Stimulated activated CD8-positive, alpha-beta memory T cell treated with anti-CD3 and anti-CD28 coated beads, Interleukin-2, amount 100 ng/mL, for 1 hour (primary cell): Measurements from ENCODE around the gene HSP90AB1.

Source experiments
- DNase-seq, 2 donors: peaks; one replicate each; pipeline ENCODE4 v3.0.0-alpha.2; 2020; ENCODE audit warnings: low read depth in 2 of 2

Gene HSP90AB1

DNA sequence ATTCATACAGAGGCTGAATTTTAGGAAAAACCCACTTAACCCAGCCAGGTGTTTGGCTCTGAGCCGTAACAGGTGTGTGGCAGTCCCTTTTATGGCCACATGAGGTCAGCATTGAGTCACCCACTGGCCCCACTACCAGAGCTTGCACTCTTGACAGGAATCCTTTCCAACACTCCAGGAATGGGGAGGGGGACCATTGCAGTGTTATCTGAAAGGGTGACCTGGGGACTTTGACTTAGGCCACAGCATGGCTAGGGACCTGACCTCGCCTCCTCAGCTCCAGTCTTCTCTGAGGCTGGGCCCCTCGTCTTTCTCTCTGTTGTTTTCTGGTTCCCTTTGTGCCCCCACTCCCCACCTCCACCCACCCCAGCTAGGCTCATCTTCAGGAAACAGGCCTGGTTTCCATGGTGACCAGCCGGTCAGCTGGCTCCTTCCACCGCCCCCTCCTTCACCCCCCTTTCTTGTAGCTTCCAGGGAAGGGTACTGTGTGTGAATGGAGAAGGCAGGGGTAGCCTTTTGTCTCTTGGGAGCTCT is 21.3 kb downstream of the HSP90AB1 start:
- DNase-seq, result no peak

DNA sequence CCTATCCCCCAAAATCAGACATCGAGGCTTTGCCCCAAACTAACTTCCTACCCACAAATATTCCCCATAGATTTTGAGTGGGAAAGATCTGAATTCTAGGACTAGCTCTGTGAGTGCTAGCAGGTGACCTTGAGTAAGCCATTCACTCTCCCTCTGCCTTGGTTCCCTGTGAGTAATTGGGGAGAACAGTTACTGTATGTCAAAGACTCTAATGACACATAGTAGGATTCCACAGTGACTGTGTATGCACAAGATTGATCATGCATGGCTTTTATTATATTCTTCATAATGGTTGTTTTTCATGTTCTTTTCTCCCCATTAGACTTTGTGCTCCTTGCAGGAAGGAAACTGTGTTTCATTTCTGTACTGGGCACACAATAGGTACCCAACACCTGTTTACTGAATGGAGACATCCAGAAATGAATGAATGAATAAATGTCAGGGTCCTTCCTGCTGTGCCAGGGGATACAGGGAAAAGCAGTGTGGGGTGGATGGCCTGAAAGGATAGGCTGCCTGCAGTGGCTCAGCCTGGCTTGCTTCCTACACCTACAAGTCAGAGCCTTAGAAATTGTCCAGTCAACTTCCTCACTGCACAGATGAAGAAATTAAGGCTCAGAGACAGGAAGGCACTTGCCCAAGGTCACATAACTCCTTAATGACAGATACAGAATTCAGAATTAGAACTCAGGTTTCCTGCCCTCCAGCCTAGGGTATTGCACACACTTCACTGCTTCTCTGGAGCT is 22.4 kb downstream of the HSP90AB1 start:
- DNase-seq, result no peak

DNA sequence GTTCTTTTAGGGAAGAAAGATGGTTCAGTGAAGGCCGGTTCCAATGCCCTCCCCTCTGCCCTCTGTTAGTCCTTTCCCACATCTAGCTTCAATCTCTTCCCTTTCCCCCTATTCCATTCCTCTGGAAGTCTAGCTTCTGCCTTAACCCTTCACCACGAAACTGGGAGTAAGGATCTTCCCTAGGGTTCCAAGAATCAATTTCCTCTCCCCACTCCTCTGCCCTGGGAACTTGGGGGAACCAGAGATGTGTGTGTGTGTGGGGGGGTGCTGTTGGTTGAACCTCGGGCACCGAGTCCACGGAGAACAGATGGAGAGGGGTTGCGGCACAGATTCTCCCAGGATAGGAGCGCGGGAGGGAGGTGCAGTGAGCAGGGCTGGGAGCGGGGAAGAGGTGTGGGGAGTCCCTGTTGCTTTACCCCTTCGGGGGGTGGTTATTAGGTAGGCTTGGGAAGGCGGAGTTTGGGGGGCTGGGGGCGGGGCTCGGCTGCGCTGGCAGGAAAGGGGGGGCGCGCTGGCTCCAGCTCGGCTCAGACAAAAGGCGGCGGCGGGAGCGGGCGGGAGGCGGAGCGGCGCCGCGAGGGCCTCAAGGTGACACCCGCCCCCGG is 23.1 kb downstream of the HSP90AB1 start, which contains the start of gene TMEM151B:
TMEM151B (plus strand) TSS at position 530 of the 605 bp plus-strand sequence. CDS start 293 bp downstream, outside the sequence.
- DNase-seq, result no peak

DNA sequence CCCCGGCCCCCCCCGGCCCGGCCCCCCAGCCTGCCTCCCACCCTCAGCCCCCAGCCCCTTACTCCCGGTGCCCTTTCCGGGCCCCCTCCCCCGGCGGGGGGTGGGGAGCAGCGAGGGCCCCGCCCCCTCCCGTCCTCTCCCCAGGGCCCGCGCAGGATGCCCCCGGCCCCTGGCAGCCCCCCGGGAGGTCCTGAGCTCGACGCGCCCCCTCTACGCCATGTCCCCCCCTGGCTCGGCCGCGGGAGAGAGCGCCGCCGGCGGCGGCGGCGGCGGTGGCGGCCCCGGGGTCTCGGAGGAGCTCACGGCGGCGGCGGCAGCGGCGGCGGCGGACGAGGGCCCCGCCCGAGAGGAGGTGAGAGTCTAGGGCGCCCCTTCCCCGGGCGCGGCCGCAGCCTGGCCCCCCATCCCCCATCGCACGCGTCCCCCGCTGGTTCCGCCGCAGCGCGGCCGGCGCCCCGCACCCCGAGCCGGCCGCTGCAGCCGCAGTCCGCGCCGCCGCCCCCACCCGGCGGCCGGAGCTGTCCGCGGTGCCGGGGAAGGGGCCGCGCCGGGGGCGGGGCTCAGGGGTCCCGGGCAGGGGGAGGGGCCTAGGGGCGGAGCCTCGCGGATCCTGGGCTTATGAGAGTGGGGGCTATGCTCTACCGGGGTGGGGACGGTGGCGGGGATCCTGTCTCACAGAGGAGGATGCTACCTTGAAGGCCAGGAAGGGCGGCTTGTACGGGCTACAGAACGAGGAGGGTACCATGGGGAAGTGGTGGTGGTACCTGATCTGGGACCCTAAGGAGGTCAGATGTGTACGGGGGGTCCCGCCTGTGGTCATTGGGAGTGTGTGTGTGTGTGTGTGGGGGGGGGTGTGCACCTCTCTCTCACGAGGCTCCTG is 23.9 kb downstream of the HSP90AB1 start:
- no peak for DNase-seq

DNA sequence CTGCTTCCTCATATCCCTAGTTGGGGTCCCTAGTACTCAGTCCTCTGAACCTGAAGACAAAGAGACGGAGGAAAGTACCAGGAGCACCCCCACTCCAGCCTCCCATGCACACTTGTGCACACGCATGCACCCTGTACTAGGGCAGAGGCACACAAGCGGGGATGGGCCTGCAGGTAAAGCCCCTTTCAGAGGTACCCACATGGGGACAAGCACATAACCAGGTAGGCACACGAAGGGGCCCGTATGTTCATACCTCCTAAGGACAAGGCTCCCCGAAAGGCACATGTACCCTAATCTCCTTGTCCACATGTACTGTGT is 24.5 kb downstream of the HSP90AB1 start:
- no peak for DNase-seq

DNA sequence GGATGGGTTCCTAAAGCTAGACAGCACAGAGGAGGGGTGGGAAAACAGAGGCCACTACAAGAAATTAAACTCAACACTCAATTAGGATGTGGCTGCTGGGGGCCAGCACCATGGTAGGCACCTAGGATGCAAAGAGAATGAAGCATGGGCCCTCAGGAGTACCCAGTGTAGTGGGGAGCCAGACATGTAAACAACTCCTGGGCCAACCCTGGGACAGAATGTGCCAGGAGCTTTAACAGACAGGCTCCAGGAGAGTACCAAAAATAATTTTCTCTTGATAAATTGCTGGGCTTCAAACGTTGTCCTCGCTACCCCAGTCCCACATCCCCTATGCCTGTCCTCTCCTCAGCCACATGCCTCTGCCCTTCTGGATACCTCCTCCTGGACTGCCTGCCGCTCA is 25.0 kb downstream of the HSP90AB1 start:
- no peak for DNase-seq

DNA sequence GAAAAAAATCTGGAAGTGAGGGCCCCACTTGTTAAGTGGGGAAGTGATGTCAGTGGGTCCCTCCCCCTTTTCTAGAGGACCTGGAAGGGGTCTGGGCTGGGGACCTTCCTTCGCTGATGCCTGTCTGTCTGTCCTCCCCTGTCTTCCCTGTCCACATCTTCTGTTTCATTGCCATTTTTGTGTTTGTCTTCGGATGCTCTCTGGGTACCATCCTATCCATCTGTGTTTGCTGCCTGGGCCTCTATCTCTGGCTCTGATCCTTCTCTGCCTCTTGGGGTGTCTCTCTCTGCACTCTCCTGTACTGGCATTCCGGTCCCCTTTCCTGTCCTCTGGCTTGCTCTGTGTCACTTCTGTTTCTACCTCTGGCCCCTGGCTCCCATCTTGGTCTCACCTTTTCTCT is 25.6 kb downstream of the HSP90AB1 start:
- DNase-seq, result no peak

DNA sequence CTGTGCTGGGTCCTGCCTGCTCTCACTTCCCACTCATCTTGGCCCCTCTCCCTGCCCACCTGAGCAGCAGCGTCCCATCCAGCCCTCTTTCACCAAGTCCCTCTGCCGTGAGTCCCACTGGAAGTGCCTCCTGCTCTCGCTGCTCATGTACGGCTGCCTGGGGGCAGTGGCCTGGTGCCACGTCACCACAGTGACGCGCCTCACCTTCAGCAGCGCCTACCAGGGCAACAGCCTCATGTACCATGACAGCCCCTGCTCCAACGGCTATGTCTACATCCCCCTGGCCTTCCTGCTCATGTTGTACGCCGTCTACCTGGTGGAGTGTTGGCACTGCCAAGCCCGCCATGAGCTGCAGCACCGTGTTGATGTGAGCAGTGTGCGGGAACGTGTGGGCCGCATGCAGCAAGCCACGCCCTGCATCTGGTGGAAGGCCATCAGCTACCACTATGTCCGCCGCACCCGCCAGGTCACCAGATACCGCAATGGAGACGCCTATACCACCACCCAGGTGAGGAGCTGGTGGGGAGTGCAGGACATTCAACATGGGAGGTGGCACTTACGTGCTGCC is 26.2 kb downstream of the HSP90AB1 start:
- no peak for DNase-seq

DNA sequence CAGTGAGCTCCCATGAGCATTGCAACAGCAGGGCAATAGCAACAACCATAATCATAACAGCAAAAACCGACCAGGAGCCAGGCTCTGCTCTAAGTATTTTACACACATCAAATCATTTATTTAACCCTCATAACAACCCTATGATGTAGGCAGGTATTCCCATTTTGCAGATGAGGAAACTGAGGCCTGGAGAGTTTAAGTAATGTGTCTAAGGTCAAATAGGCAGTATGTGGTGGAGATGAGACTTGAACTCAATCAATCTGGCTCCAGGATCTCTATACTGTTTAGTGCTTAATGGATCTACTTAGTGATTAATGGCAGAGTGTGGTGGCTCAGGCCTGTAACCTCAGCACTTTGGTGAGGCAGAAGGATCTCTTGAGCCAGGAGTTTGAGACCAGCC is 26.7 kb downstream of the HSP90AB1 start:
- DNase-seq, result no peak

DNA sequence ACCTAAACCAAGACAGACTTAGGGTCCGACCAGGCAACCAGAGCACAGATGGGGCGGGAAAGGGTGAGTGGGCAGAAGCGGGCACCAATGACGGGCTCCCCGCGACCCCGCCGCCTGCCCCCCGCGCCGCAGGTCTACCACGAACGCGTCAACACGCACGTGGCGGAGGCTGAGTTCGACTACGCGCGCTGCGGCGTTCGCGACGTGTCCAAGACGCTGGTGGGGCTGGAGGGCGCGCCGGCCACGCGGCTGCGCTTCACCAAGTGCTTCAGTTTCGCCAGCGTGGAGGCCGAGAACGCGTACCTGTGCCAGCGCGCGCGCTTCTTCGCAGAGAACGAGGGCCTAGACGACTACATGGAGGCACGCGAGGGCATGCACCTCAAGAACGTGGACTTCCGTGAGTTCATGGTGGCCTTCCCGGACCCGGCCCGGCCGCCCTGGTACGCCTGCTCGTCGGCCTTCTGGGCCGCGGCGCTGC is 28.4 kb downstream of the HSP90AB1 start:
- no peak for DNase-seq

DNA sequence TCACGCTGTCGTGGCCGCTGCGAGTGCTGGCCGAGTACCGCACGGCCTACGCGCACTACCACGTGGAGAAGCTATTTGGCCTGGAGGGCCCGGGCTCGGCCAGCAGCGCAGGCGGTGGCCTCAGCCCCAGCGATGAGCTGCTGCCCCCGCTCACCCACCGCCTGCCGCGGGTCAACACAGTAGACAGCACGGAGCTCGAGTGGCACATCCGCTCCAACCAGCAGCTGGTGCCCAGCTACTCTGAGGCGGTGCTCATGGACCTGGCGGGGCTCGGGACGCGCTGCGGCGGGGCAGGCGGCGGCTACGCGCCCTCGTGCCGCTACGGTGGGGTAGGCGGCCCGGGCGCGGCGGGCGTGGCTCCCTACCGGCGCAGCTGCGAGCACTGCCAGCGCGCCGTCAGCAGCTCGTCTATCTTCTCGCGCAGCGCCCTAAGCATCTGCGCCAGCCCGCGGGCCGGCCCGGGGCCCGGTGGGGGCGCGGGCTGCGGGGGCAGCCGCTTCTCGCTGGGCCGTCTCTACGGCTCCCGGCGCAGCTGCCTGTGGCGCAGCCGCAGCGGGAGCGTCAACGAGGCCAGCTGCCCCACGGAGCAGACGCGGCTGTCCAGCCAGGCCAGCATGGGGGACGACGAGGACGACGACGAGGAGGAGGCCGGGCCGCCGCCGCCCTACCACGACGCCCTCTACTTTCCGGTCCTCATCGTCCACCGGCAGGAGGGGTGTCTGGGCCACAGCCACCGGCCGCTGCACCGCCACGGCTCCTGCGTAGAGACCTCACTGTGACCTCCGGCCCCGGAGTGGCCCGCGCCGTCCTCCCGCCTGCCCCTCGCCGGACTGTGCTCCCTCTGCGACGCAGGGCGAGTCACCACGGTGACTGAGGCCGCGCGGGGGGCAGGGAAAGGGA is 29.1 kb downstream of the HSP90AB1 start:
- DNase-seq, result no peak

DNA sequence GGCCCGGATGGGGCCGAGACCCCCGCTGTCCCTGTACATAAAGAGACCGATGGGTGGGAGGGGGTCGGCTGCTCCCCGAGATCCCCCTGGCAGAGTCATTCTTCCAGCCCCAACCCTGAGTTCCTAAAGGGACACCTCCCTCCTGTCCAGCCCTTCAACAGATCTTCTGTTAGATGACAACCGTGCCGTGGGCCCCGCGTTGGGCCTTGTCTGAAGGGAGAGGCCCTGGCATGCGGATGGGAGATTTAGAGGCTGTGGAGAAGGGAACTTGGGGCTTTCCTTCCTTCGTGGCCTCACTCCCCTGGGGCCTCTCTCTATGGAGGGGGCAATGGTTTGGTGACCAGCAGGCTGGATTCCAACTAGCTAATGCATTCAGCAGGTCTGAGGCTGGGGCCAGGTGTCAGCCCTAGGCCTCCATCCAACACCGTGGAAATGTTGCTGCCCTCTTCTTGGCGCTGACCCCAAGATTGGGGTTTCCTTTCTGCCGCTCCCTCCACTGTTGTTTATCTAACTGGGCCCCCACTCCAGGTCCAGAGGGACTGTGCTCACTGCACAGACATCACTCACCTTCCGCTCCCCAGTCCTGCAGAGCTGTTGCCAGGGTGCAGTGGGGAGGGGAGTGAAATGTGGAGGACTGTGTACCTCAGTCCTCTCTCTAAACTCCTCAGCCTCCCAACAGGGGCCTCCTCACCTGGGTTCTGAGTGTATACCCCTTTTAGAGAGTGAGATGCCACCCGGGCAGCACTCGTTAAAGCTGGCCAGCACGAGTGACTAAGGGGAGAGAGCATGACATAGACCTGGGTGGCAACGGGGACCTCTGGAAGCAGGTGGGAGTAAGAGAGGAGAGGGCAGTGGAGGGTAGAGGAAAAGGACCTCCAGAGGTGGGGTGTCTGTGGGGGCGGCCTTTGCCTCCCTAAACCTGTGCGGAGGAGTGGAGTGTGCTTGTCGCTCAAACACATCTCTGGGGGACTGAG is 30.1 kb downstream of the HSP90AB1 start:
- DNase-seq, result no peak

DNA sequence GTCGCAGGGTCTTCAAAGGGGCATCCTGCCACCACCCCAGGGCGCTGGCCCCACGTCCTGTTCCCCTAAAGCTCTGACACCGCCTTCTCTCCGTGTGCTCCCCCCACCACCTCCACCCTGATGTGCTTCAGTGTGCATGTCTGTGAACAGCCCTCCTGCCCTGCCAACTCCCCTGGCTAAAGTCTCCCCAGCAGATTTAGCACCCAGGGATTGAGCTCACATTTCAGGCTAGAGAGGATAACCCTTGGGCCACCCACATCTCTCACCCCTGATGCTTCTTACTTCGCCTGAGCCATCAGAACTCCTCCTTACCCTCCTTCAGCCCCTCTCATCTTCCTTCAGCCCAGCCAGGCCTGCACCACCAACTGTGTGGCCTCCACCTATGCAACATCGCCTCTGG is 30.9 kb downstream of the HSP90AB1 start:
- DNase-seq, result no peak

DNA sequence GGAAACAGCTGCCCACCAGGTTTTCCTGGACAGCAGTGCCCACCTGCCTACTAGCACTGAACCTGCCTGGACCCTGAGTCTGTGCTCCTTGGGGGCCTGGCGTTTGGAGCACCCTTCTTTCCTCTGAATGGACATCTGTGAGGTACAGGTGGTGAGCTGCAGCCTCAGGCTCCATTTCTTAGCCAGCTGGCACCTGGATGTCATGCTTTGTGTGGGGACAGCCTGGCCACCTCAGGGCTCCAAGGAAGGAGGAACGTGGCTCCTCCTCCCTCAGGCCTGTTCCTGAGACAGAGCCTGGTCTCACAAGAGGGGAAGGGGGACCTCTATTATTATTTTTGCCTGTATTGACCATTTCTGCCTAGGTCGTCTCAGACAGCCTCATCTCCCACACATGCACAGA is 31.4 kb downstream of the HSP90AB1 start:
- DNase-seq, result no peak

DNA sequence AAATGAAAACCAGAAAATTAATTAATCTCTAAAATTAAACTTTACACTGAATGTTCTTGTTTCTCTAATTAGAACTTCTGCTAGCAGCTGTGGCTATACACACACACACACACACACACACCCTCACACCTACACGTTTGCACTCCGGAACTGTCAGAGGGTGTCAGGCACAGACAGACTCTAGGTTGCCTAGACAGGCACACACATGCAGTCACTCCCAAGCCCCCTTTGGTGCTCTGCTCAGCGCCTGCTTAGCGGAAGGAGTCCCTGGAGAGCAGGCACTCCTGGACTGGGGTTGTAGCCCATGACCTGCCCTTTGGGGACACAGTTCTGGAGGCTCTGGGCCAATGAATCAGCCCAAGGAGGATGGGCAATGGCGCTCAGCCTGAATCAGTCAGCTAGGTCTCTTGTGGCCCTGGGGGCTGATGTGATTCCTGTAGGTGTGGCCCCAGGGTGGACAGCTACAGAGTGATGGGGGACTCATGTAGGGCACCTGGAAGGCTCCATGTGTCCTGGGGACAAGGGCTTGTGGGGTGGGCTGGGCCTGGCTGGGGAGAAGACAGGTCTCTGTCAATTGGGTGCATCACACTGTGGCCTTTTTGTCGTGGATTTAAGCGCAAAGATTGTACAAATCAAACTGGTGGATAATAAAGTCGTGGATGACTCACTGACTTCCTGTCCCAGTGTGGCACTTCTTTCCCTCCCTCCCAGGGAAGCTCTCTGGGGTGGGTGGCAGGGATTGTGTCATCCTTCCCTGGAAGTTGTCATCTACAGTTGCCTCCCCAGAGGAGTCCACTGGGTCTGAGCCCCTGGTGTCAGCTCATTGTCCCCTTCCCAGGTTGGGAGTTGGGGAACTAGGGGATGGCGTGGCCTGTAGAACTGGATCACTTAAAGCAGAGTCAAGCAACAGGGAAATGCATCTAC is 32.1 kb downstream of the HSP90AB1 start:
- DNase-seq, result no peak

DNA sequence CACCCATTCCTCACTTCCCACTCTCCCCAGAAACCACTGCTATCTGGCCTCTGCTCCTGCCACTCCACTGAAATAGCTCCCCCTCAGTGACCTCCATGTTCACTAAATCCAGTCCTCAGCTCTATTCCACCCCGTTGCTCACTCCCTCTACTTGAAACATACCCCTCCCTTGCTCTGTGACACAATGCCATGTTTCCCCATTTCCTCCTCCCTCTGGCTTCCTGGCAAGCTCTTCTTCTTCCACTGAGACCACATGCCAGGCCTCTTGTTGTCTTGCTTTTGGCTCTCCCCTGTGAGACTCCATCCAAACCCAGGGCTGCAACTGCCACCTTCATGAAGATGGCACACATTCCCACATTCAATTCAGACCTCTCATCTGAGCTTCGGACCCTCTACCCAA is 37.2 kb downstream of the HSP90AB1 start:
- no peak for DNase-seq

DNA sequence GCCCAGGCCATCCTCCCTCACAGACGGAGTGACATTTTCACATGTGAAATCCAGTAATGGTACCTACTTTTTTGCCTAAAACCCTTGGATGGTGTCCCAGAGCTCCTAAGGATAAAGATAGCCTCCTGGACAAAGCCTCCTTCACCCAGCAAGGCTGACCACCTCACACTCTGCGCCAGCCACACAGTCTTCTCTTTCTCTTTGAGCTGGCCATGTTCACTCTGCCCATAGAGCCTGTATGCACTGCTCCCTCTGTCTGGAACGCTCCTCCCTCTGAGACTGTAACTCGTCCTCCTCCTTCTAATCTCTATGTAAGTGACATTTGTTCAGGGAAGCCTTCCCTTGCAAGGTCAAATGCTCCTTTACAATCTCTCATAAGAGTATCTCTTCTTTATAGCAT is 38.0 kb downstream of the HSP90AB1 start:
- DNase-seq, result no peak

DNA sequence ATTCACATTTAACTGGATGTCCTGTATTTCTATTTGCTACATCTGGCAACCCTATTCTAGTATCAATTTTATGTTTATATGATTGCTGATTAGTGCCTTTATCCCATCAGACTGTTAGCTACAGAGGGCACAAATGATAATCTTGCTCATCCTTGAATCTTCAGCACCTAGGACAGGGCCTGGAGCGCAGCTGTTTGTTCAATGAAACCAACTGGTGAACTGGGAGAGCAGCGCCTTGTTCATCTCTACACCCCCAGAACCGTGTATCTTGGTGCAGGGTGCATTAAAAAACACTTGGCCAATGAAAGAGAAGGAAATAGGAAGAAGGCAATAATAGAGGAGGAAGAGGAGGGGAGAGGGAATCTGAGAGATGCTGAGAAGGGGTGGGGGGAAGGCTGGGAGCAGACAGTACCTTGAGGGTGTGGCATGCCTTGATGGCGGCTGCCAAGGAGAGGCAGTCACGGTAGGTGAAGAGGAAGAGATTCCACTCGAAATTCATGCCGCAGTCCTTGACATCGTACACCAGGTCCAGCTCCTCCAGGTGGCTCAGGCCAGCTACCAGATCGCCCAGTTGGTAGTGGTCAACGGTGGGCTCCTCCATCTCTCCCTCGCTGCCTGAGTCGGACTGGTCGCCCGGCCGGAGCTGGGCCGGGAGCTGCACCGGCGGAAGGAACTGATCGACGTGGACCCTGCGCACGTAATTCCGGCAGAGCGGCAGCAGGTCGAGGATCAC is 38.8 kb downstream of the HSP90AB1 start:
- no peak for DNase-seq
